ENCODE data around the gene FOXE3.

DNA sequence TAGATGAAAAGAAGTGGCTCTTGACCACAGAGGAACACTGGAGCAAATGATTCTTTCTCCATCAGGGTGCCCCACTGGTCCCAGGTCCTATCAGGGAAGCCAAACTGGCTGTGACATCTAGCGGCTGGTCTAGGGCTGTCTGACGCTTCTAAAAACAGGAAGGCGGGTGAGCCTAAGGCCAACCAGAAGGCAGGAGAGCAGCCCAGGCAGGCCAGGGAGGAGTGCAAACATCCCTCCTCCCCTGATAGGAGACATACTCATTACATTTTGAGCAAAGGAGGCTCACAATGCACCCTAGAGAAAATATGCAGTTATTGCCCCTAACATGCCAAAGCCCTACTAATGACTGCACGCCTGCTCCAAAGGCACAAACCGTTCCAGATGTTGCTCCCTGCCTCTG is 10.4 kb upstream of the FOXE3 start:
- TF ChIP-seq EZH2 (IDR thresholded peaks at IDR 0.05; ENCODE audit: borderline replicate concordance, low read depth, low read length, severe bottlenecking), result no peak
- no peak for TF ChIP-seq POLR2A (IDR thresholded peaks at IDR 0.05; ENCODE audit: low read depth, low read length)
- TF ChIP-seq, protein P1, sequence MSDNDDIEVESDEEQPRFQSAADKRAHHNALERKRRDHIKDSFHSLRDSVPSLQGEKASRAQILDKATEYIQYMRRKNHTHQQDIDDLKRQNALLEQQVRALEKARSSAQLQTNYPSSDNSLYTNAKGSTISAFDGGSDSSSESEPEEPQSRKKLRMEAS (IDR thresholded peaks at IDR 0.05; ENCODE audit: insufficient read depth, insufficient read length), result no peak
- TF ChIP-seq MYC (IDR thresholded peaks at IDR 0.05; ENCODE audit: low read depth, low read length), result no peak
- TF ChIP-seq, protein P2, sequence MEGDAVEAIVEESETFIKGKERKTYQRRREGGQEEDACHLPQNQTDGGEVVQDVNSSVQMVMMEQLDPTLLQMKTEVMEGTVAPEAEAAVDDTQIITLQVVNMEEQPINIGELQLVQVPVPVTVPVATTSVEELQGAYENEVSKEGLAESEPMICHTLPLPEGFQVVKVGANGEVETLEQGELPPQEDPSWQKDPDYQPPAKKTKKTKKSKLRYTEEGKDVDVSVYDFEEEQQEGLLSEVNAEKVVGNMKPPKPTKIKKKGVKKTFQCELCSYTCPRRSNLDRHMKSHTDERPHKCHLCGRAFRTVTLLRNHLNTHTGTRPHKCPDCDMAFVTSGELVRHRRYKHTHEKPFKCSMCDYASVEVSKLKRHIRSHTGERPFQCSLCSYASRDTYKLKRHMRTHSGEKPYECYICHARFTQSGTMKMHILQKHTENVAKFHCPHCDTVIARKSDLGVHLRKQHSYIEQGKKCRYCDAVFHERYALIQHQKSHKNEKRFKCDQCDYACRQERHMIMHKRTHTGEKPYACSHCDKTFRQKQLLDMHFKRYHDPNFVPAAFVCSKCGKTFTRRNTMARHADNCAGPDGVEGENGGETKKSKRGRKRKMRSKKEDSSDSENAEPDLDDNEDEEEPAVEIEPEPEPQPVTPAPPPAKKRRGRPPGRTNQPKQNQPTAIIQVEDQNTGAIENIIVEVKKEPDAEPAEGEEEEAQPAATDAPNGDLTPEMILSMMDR (IDR thresholded peaks at IDR 0.05; ENCODE audit: extremely low read depth in 1 of 2, insufficient read depth in 1 of 2, low read depth in 1 of 2, low read length in 2 of 2), result no peak

All from endothelial cell of umbilical vein (primary cell).